ENCODE data around the gene TOPBP1.
A peak's percentile ranks its signal among the peaks of the same experiment; 100 is the strongest.
"Not testable (repeated sequence)": the region's sequence is repeated elsewhere in the genome, so short reads cannot be mapped to it uniquely, and the experiment has no call there.

The TOPBP1 gene

GRCh38 chr3:133694288-133695268 lies 32.8 kb upstream of the TOPBP1 start:
- H3K4me3 ChIP-seq (ENCODE audit: low read depth in 1 of 2, low read length in 2 of 2) = no peak overlapping the region
- no peaks in the 10 kb centered on the region for H3K27me3 ChIP-seq (ENCODE audit: low read depth, low read length)
- no peak overlapping the region for H3K27ac ChIP-seq (ENCODE audit: low read length)
- H3K9me3 ChIP-seq (ENCODE audit: control insufficient read depth in 1 of 2, low read length in 2 of 2) = no peaks in the 10 kb centered on the region
- no peaks in the 10 kb centered on the region for H3K4me1 ChIP-seq (ENCODE audit: control insufficient read depth in 1 of 2, insufficient read depth in 2 of 2, low read length in 2 of 2)
- H3K36me3 ChIP-seq (ENCODE audit: control insufficient read depth in 1 of 2, insufficient read depth in 2 of 2, low read length in 2 of 2) = no peaks in the 10 kb centered on the region

- Histone ChIP-seq H3K36me3 (ENCODE audit: control insufficient read depth in 1 of 2, insufficient read depth in 2 of 2, low read length in 2 of 2) (no peaks in the 10 kb centered on the region), H3K9me3 (ENCODE audit: control insufficient read depth in 1 of 2, low read length in 2 of 2) (no peaks in the 10 kb centered on the region), H3K4me1 (ENCODE audit: control insufficient read depth in 1 of 2, insufficient read depth in 2 of 2, low read length in 2 of 2) (no peaks in the 10 kb centered on the region), H3K27ac (ENCODE audit: low read length) (no peak overlapping the region), H3K4me3 (ENCODE audit: low read depth in 1 of 2, low read length in 2 of 2) (no peak overlapping the region), H3K27me3 (ENCODE audit: low read depth, low read length) (no peaks in the 10 kb centered on the region)
These were observed 32.1 kb upstream of the TOPBP1 start for GRCh38 chr3:133693821-133694220.

- no peaks in the 10 kb centered on the region for H3K27me3 ChIP-seq (ENCODE audit: low read depth, low read length)
- H3K4me1 ChIP-seq (ENCODE audit: control insufficient read depth in 1 of 2, insufficient read depth in 2 of 2, low read length in 2 of 2) = no peaks in the 10 kb centered on the region
- H3K9me3 ChIP-seq (ENCODE audit: control insufficient read depth in 1 of 2, low read length in 2 of 2) = no peaks in the 10 kb centered on the region
- H3K4me3 ChIP-seq (ENCODE audit: low read depth in 1 of 2, low read length in 2 of 2) = no peak overlapping the region
- no peak overlapping the region for H3K27ac ChIP-seq (ENCODE audit: low read length)
- no peaks in the 10 kb centered on the region for H3K36me3 ChIP-seq (ENCODE audit: control insufficient read depth in 1 of 2, insufficient read depth in 2 of 2, low read length in 2 of 2)
These were observed 31.0 kb upstream of the TOPBP1 start for GRCh38 chr3:133692759-133693158.

- no peaks in the 10 kb centered on the region for H3K9me3 ChIP-seq (ENCODE audit: control insufficient read depth in 1 of 2, low read length in 2 of 2)
- H3K27me3 ChIP-seq (ENCODE audit: low read depth, low read length) = no peaks in the 10 kb centered on the region
- H3K4me1 ChIP-seq (ENCODE audit: control insufficient read depth in 1 of 2, insufficient read depth in 2 of 2, low read length in 2 of 2) = no peaks in the 10 kb centered on the region
- no peak overlapping the region for H3K4me3 ChIP-seq (ENCODE audit: low read depth in 1 of 2, low read length in 2 of 2)
- H3K27ac ChIP-seq (ENCODE audit: low read length) = no peak overlapping the region
- no peaks in the 10 kb centered on the region for H3K36me3 ChIP-seq (ENCODE audit: control insufficient read depth in 1 of 2, insufficient read depth in 2 of 2, low read length in 2 of 2)
These were observed 29.7 kb upstream of the TOPBP1 start for GRCh38 chr3:133691273-133692107.

- not testable (repeated sequence) for H3K27ac ChIP-seq (ENCODE audit: low read length); H3K36me3 ChIP-seq (ENCODE audit: control insufficient read depth in 1 of 2, insufficient read depth in 2 of 2, low read length in 2 of 2); H3K4me3 ChIP-seq (ENCODE audit: low read depth in 1 of 2, low read length in 2 of 2); H3K9me3 ChIP-seq (ENCODE audit: control insufficient read depth in 1 of 2, low read length in 2 of 2)
- peaks cover 18% of the 10 kb centered on the region for H3K27me3 ChIP-seq (ENCODE audit: low read depth, low read length)
- peaks cover 0 to 16% of the 10 kb centered on the region in 2 donors for H3K4me1 ChIP-seq (ENCODE audit: control insufficient read depth in 1 of 2, insufficient read depth in 2 of 2, low read length in 2 of 2)
These were observed 16.3 kb upstream of the TOPBP1 start for GRCh38 chr3:133677993-133678392.

GRCh38 chr3:133676336-133677118 lies 14.8 kb upstream of the TOPBP1 start:
- Histone ChIP-seq H3K9me3 (ENCODE audit: control insufficient read depth in 1 of 2, low read length in 2 of 2) (no peaks in the 10 kb centered on the region), H3K4me1 (ENCODE audit: control insufficient read depth in 1 of 2, insufficient read depth in 2 of 2, low read length in 2 of 2) (peaks cover 0 to 16% of the 10 kb centered on the region in 2 donors), H3K36me3 (ENCODE audit: control insufficient read depth in 1 of 2, insufficient read depth in 2 of 2, low read length in 2 of 2) (no peaks in the 10 kb centered on the region), H3K4me3 (ENCODE audit: low read depth in 1 of 2, low read length in 2 of 2) (no peak overlapping the region), H3K27me3 (ENCODE audit: low read depth, low read length) (peaks cover 18% of the 10 kb centered on the region), H3K27ac (ENCODE audit: low read length) (no peak overlapping the region)

GRCh38 chr3:133675631-133676335 lies 14.0 kb upstream of the TOPBP1 start:
- H3K36me3 ChIP-seq (ENCODE audit: control insufficient read depth in 1 of 2, insufficient read depth in 2 of 2, low read length in 2 of 2) = no peaks in the 10 kb centered on the region
- peaks cover 0 to 16% of the 10 kb centered on the region in 2 donors for H3K4me1 ChIP-seq (ENCODE audit: control insufficient read depth in 1 of 2, insufficient read depth in 2 of 2, low read length in 2 of 2)
- H3K27me3 ChIP-seq (ENCODE audit: low read depth, low read length) = peaks cover 18% of the 10 kb centered on the region
- H3K27ac ChIP-seq (ENCODE audit: low read length) = no peak overlapping the region
- no peaks in the 10 kb centered on the region for H3K9me3 ChIP-seq (ENCODE audit: control insufficient read depth in 1 of 2, low read length in 2 of 2)
- no peak overlapping the region for H3K4me3 ChIP-seq (ENCODE audit: low read depth in 1 of 2, low read length in 2 of 2)

GRCh38 chr3:133674290-133674919 lies 12.7 kb upstream of the TOPBP1 start:
- Histone ChIP-seq H3K27me3 (ENCODE audit: low read depth, low read length) (peaks cover 18% of the 10 kb centered on the region), H3K4me1 (ENCODE audit: control insufficient read depth in 1 of 2, insufficient read depth in 2 of 2, low read length in 2 of 2) (peaks cover 0 to 16% of the 10 kb centered on the region in 2 donors), H3K36me3 (ENCODE audit: control insufficient read depth in 1 of 2, insufficient read depth in 2 of 2, low read length in 2 of 2) (no peaks in the 10 kb centered on the region), H3K9me3 (ENCODE audit: control insufficient read depth in 1 of 2, low read length in 2 of 2) (no peaks in the 10 kb centered on the region), H3K27ac (ENCODE audit: low read length) (no peak overlapping the region), H3K4me3 (ENCODE audit: low read depth in 1 of 2, low read length in 2 of 2) (peak overlapping the region in 1 of 2 donors; percentile 48)

- H3K4me3 ChIP-seq (ENCODE audit: low read depth in 1 of 2, low read length in 2 of 2) = no peak overlapping the region
- H3K36me3 ChIP-seq (ENCODE audit: control insufficient read depth in 1 of 2, insufficient read depth in 2 of 2, low read length in 2 of 2) = no peaks in the 10 kb centered on the region
- H3K4me1 ChIP-seq (ENCODE audit: control insufficient read depth in 1 of 2, insufficient read depth in 2 of 2, low read length in 2 of 2) = peaks cover 0 to 16% of the 10 kb centered on the region in 2 donors
- H3K27me3 ChIP-seq (ENCODE audit: low read depth, low read length) = peaks cover 18% of the 10 kb centered on the region
- no peaks in the 10 kb centered on the region for H3K9me3 ChIP-seq (ENCODE audit: control insufficient read depth in 1 of 2, low read length in 2 of 2)
- no peak overlapping the region for H3K27ac ChIP-seq (ENCODE audit: low read length)
These were observed 12.0 kb upstream of the TOPBP1 start for GRCh38 chr3:133673746-133674145.

- H3K27me3 ChIP-seq (ENCODE audit: low read depth, low read length) = peaks cover 18% of the 10 kb centered on the region
- H3K4me1 ChIP-seq (ENCODE audit: control insufficient read depth in 1 of 2, insufficient read depth in 2 of 2, low read length in 2 of 2) = peaks cover 0 to 16% of the 10 kb centered on the region in 2 donors
- H3K27ac ChIP-seq (ENCODE audit: low read length) = no peak overlapping the region
- no peaks in the 10 kb centered on the region for H3K9me3 ChIP-seq (ENCODE audit: control insufficient read depth in 1 of 2, low read length in 2 of 2)
- no peaks in the 10 kb centered on the region for H3K36me3 ChIP-seq (ENCODE audit: control insufficient read depth in 1 of 2, insufficient read depth in 2 of 2, low read length in 2 of 2)
- H3K4me3 ChIP-seq (ENCODE audit: low read depth in 1 of 2, low read length in 2 of 2) = no peak overlapping the region
These were observed 10.7 kb upstream of the TOPBP1 start for GRCh38 chr3:133672461-133672860.

Data from muscle layer of duodenum (tissue), 2 donors.